Measurements from ENCODE around the gene STOX2.
A peak's percentile ranks its signal among the peaks of the same experiment; 100 is the strongest.

The STOX2 gene

GRCh38 chr4:183888564-183888963 lies 16.5 kb upstream of the STOX2 start:
- no peak for TF ChIP-seq CTCF (conservative IDR thresholded peaks at IDR 0.05; ENCODE audit: low read depth)
- ChIA-PET POLR2A (ENCODE audit: low non-redundant PET) (no interaction called here), CTCF (interaction anchor here (0.6 kb wide), 1 partner anchor 1208 kb away, joined by 5 read pairs; no protein-coding TSS in a partner anchor)
- no peak for DNase-seq (ENCODE audit: low spot score)
- no peak overlapping the region for H3K27ac ChIP-seq

DNA sequence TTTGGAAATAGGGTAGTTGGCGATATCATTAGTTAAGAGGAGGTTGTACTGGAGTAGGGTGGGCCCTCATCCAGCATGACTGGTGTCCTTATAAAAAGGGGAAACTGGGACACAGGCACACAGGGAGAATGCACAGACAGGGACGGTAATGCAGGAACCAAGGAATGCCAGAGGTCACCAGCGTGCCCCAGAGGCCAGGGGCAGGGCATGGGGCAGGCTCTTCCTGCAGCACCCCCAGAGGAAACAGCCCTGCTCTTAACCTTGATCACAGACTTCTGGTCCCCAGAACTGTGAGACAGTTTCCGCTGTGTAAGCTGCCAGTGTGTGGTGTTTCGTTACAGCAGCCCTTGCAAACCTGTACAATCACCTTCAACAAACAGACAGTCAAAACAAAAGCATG lies 15.9 kb upstream of the STOX2 start:
- CTCF ChIA-PET = interaction anchor here (0.6 kb wide), 1 partner anchor 1207 kb away, joined by 5 read pairs; no protein-coding TSS in a partner anchor
- no peak for DNase-seq (ENCODE audit: low spot score)
- POLR2A ChIA-PET (ENCODE audit: low non-redundant PET) = no interaction called here
- TF ChIP-seq CTCF (conservative IDR thresholded peaks at IDR 0.05; ENCODE audit: low read depth) = no peak
- H3K27ac ChIP-seq = no peak overlapping the region

- CTCF ChIA-PET = no interaction called here
- H3K27ac ChIP-seq = no peak overlapping the region
- DNase-seq (ENCODE audit: low spot score) = no peak
- POLR2A ChIA-PET (ENCODE audit: low non-redundant PET) = no interaction called here
- TF ChIP-seq CTCF (conservative IDR thresholded peaks at IDR 0.05; ENCODE audit: low read depth) = no peak
Measured at GRCh38 chr4:183897193-183897592, 7.9 kb upstream of the STOX2 start.

DNA sequence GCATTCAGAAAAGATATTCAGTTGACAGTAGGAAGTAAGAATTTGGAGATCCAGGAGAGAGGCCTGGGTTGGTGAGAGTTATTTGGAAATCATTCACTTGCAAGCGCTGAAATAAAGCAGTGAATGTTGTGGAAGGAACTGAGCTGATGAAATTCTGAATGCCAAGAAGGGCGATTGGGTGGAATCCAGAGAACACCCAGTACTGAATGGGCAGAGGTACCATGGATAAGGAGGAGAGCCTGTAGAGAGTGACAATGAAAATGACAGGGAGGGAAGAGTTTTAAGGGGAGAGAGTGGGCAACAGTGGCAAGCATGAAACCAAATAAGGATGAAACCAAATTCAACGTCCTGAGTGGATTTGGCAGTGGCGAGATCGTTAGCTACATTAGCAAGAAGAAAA lies 6.7 kb upstream of the STOX2 start:
- no peak overlapping the region for H3K27ac ChIP-seq
- TF ChIP-seq CTCF (conservative IDR thresholded peaks at IDR 0.05; ENCODE audit: low read depth) = no peak
- DNase-seq (ENCODE audit: low spot score) = no peak
- ChIA-PET POLR2A (ENCODE audit: low non-redundant PET) (no interaction called here), CTCF (no interaction called here)

DNA sequence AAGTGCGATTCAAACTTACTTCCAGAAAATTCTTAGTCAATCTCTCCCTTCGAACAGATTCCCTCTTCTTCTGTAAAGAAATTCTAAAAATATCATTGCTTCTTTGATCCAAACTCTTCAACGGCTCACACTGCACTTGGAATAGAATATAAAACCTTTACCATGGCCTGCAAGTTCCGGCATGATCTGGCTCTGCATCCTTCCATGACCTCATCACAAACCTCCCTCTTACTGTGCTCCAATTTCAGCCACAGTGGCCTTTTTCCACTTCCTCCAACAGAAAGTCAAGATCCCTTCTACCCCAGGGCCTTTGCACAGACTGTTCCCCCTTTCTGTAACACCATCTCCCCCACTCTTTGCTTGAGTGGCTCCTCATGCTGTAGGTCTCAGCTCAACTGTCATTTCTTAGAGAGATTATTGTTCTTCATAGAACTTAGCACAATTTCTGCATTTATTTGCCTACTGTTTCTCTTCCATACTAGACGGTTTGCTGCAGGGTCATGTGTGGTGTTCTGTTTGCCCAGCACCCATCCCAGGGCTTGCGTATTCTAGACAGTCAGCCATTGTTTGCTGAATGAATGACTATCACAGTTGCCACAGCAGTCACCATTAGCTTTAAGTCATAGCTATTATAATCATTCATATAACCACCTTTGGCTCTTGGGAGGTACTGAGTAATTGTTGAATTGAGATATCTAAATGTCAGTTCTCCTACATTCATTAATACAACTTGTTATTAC lies 1.9 kb upstream of the STOX2 start:
- DNase-seq (ENCODE audit: low spot score) = no peak
- no peak for TF ChIP-seq CTCF (conservative IDR thresholded peaks at IDR 0.05; ENCODE audit: low read depth)
- H3K27ac ChIP-seq = no peak overlapping the region
- CTCF ChIA-PET = interaction anchor here (0.6 kb wide), 1 partner anchor 63 kb away, joined by 3 read pairs; no protein-coding TSS in a partner anchor
- POLR2A ChIA-PET (ENCODE audit: low non-redundant PET) = no interaction called here

DNA sequence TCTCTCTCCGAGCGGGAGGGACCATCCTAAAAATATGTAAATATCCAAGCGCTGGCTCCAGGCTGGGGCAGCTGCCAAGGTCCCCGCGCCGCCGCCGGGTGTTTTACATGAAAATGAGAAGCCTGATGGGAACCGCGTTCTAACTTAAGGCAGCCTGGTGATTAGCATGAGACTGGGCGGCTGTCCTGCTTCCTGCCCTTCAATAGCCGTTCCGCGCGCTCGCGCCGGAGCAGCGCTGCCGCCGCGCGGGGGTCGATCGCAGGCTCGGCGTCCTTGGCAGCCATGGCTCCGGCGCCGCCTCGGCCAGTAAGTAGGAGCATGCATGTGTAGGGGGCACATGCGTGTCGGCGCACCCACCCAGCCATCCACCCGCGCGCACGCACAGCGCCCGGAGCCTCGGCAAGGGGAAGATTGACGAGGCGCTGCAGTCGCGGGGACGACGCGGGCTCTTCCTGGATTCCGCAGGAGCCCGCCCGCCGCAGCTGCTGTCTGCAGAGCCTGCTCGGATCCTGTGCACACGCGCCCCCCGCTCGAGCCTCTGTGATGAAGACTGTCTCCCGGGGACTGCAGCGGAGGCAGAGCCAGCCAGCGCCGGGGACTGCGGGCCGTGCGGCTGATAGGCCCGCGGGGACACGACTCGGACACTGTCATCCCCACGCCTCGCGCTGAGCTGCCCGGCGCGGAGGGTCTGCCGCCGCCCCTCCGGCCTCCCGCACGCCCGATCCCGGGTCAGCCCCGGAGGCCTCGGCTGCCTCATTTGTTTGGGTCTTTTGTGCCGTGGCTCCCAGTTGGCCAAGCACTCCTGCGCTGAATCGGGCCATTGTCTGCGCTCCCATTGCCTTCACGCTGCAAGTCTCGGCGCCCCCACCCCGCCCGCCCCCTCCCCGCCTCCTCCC lies 734 bp downstream of the STOX2 start:
- CTCF ChIA-PET = interaction anchor here (0.5 kb wide), 1 partner anchor 35 kb away, joined by 3 read pairs; no protein-coding TSS in a partner anchor
- no peak for TF ChIP-seq CTCF (conservative IDR thresholded peaks at IDR 0.05; ENCODE audit: low read depth)
- peak; percentile 34 for DNase-seq (ENCODE audit: low spot score)
- no peak overlapping the region for H3K27ac ChIP-seq
- POLR2A ChIA-PET (ENCODE audit: low non-redundant PET) = no interaction called here

All from RWPE1 (cell line).